HG03571 (cell line): Measurements from ENCODE around the gene TAS2R1.

Experiments used
- ATAC-seq: cut with Tn5 transposase; IDR thresholded peaks from one replicate; pipeline ENCODE4 v1.9.1; 2021; ENCODE audit not compliant: unreplicated experiment

Gene TAS2R1

GRCh38 chr5:9589049-9589835, 40.9 kb downstream of the TAS2R1 start:
- ATAC-seq = no peak

GRCh38 chr5:9588254-9588653, 41.9 kb downstream of the TAS2R1 start:
- no peak for ATAC-seq

- ATAC-seq = no peak
Measured at GRCh38 chr5:9587135-9587534, 43.0 kb downstream of the TAS2R1 start.

- no peak for ATAC-seq
Measured at GRCh38 chr5:9582406-9582805, 47.7 kb downstream of the TAS2R1 start.
